Hematopoietic multipotent progenitor cell treated with erythropoietin and hydrocortisone succinate and interleukin-3 and kit ligand, for 6 days (in vitro differentiated cells): ENCODE data around the gene SMG7.

Source experiments
- DNase-seq: peaks from one replicate; pipeline ENCODE4 v3.0.0-alpha.2; 2015

SMG7 gene

DNA sequence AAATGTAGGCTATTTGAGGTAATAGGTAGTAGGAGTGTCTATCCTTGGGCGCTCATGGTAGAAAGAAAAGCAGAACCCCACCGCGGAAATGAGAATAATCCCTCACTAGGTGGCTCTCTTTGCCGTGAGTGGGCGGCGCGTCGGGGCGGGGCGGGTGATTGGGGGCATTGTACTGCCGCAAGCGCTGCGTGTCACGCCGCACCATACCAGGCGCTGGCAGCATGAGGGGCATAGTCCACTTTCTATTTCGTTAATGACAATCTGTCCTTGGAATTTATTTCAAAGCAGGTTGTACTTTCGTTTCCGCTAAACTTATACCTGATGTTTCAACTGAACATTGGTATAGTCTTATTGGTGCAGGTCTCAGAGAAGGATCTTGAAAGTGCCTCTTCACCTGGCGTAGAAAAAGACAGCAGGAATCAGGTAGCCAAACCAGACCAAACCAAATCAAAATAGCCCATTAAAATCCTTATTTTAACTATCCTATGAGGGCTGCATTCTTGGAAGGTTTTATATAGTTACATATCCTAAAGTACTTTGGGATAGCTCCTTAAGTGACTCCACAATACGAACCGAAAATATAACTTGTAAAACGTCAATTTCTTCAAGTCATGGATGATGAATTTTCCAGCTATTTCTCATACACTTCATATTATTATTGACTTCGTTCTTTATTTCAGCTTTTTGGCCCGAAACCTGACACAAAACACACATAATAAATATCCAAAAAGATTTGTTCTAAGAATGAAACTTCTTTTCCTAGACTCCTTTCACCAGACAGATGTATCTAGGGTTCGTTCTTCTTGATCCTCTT is 1.9 kb upstream of the SMG7 start:
- DNase-seq = peak; percentile 96

DNA sequence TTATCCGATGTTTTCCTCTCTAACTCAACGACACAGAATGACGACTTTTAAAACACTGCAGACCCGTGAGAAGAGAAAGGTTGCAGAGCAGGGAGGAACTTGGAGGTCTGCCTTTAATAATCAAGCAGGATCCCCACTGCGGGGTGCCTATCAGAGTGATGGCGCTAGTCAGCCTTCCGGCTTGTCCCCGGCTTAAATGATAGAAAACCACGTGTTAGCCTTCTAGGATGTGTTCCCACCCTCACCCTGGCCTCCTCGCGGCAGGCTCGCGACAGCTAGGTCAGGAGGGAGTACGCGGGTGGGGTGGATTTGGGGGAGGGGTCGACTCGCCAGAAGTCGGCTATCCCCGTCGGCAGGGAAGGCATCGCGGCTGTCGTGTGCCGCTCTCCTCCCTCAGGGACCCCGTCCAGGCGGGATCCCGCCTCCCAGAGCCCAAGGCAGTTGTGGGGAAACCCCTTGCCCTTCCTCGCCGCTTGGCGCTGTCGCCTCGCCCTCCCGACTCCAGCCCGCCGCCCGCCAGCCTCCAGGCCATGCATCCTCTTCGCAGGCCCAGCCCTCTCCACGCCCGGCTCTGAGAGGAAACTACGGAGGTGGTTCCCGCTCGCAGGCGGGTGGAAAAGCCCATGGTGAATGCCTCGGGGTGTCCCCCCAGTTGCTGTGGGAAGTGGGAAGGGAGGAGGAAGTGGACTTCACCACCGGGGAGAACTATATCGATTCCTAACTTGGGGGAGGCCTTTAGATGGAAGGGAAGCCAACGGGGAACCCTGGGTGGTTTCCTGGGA is 1.1 kb upstream of the SMG7 start:
- DNase-seq = peak; percentile 86

DNA sequence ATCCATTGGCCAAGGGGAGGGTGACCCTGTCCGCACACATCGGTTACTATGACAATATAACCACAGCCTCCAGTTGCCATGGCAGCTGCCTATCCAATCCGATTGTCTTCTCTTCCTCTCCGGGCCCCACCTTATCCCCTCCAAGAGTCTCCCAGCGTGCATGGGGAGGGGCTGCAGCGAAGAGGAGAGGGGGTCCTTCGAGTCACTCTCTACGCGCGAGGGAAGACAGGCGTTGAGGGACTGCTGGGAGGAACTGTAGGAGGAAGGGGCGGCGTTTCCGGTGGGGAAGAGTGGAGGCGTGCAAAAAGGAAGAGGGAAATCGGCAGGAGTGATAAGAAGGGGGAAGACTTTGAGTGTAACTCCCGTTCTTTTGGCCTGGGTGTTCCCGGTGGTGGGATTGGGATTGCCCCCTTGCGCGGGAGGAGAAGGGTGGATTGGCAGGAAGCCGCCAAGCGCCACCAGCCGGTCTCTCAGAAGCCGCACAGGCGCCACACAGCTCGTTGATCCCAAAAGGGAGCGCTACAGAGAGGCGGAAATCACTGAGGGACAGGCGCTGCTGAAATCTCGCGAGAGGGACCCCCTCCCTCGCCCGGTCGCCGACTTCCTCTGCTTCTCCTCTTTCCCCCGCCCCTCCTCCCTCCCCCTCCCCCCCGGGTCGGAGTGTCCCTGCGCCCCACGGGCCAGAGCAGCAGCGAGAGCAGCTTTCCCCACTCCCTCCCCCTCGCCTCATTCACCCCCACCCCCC is 384 bp upstream of the SMG7 start:
- DNase-seq = peak; percentile 96

DNA sequence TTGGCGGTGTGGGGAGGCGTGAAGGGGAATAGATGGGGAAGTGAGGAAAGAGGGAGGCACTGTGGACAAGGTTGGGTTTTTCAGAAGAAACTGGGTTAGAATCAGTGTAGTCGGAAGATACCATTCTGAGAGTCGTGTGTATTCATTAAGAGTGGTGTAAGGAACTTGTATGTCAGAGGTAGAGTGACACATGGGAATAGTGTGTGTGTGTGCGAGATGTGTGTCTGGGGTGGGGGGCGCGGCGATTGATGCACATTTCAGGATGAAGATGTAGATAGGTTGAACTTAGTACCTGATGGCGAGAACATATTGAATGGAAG is 878 bp downstream of the SMG7 start:
- DNase-seq = no peak

- DNase-seq = peak; percentile 76
These were observed 3.8 kb downstream of the SMG7 start for GRCh38 chr1:183476081-183476480.

GRCh38 chr1:183477986-183478781 is 5.9 kb downstream of the SMG7 start:
- DNase-seq = peak; percentile 40

GRCh38 chr1:183480971-183481441 is 8.7 kb downstream of the SMG7 start:
- no peak for DNase-seq

GRCh38 chr1:183483224-183483623 is 10.9 kb downstream of the SMG7 start:
- DNase-seq = no peak

- peak; percentile 39 for DNase-seq
These were observed 12.0 kb downstream of the SMG7 start for GRCh38 chr1:183484254-183484653.

DNA sequence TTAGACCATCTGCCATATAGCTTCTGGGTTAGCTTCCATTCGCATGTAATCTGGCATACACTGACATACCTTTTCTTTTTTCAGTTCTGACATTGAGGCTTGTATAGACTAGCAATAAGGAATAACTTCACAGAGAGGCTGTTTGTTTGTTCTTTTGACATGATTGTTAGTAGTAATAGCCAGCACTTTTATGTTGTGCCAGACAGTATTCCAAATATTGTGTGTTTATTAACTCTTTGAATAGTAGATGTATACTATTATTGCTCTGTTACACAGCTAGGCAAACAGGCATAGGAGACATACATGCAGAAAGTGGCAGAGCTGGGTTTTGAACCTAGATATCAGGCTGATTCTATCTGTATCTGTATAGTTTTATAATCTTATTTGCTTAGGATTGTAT is 12.6 kb downstream of the SMG7 start:
- no peak for DNase-seq

GRCh38 chr1:183487674-183488442 is 15.6 kb downstream of the SMG7 start:
- no peak for DNase-seq

DNA sequence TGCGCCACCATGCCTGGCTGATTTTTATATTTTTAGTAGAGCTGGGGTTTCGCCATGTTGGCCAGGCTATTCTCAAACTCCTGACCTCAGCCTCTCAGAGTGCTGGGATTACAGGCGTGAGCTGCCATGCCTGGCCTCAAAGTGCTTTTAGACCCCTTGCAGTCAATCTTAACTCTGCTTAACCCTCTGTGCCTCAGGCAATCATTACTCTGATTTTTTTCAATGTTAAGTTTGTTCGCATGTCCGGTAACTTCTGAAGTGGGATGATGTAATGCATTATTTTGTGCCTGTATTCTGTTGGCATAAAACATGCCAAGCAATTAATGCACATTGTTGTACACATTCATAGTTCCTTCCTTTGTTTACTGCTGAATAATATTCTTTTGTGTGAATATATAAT is 18.6 kb downstream of the SMG7 start:
- DNase-seq = no peak

- DNase-seq = no peak
These were observed 21.4 kb downstream of the SMG7 start for GRCh38 chr1:183493540-183494245.

DNA sequence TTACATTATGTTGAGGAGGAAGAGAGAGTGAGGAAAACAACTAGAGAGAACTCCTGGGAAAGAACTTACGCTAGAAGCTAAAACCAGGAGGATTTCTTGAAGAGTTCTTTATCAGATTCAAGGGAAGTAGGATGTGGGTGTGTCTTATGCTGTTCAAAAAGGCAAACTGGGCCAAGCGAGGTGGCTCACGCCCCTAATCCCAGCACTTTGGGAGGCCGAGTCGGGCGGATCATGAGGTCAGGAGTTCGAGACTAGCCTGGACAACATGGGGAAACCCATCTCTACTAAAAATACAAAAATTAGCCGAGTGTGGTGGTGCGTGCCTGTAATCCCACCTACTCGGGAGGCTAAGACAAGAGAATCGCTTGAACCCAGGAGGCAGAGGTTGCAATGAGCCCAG is 23.1 kb downstream of the SMG7 start:
- DNase-seq = no peak

GRCh38 chr1:183497218-183497617 is 24.9 kb downstream of the SMG7 start:
- DNase-seq = no peak

DNA sequence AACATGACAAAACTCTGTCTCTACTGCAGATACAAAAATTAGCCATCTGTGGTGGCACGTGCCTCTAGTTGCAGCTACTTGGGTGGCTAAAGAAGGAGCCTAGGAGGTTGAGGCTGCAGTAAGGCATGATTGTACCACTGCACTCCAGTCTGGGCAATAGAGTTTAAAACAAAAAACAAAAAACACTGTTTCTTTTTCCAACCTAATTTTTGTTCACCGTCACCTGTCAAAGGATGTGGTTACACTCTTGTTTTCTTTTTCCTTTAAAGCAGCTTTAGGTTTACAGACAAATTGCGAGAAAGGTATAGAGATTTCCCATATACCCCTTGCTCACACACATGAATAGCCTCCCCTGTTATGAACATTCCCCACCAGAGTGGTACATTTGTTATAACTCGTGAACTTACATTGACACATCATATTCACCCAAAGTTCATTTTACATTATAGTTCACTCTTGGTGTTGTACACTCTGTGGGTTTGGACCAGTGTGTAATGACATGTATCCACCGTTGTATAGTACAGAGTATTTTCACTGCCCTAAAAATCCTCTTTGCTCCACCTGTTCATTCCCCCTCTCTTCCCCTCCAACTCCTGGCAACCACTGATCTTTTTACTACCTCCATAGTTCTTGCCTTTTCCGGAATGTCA is 26.2 kb downstream of the SMG7 start:
- no peak for DNase-seq

GRCh38 chr1:183505454-183506089 is 33.3 kb downstream of the SMG7 start:
- DNase-seq = peak; percentile 67

DNA sequence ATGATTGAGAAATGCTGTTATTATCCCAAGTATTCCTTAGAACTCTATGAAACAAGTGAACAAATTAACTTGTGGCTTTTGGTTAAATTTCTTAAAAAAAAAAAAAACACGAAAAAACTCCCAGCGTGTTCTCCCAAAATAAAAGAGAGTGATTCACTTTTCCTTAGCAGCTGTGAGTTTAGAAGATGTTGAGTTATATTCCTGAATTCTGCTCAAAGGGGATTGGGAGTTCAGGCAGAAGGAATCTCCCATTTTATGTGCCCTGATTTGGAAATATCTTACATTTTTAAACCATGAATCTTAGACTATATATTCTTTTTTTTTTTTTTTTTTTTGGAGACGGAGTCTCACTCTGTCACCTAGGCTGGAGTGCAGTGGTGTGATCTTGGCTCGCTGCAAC is 34.3 kb downstream of the SMG7 start:
- DNase-seq = no peak

GRCh38 chr1:183508694-183509093 is 36.4 kb downstream of the SMG7 start:
- no peak for DNase-seq

DNA sequence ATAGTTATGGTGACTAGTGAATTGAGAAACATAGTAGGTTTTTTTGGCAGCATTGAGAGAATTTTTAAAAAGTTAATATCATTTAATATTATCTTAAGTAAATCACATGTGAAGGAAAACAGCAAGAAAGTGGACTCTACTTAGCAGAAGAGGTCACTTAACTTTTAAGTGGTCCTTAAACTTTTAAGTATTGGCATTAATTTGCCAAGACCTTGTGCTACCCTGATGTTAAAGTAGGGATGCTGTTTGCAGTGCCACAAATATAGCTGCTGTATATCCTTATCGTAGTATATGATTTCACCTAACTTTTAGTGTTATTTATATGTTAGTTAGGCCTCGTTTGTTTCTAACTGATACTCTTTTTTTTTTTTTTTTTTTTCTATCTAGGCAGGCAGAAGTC is 40.2 kb downstream of the SMG7 start:
- no peak for DNase-seq
